Myometrial cell (primary cell): Measurements from ENCODE around the gene WTAP. TPM values are rescaled to one million over a fixed set of nuclear protein-coding genes. Genes with fewer than 3 reads are reported as not detected.

Experiments
- total RNA-seq: library from RNA; depleted of rRNA; stranded (reverse); fragments of >200 nt; gene quantifications from 2 replicates; pipeline ENCODE4 v1.2.3, GENCODE V29; 2015

WTAP gene
- total RNA-seq = 52.3 and 55.4 TPM in 2 replicates

GRCh38 chr6:159726918-159727716, at the start of gene WTAP:
Gene WTAP, plus strand, starts transcription at chr6:159727506. Its CDS starts 8,760 bp downstream, at chr6:159736266.

GRCh38 chr6:159693128-159693893, 34.0 kb upstream of the WTAP start, which contains the start of gene SOD2:
Gene SOD2, minus strand, starts transcription at chr6:159693241. Its CDS starts 74 bp downstream, at chr6:159693167.

GRCh38 chr6:159761873-159762680, 34.8 kb downstream of the WTAP start, which contains the start of gene ACAT2:
Gene ACAT2, plus strand, starts transcription at chr6:159762045. Its CDS starts 43 bp downstream, at chr6:159762088.

DNA sequence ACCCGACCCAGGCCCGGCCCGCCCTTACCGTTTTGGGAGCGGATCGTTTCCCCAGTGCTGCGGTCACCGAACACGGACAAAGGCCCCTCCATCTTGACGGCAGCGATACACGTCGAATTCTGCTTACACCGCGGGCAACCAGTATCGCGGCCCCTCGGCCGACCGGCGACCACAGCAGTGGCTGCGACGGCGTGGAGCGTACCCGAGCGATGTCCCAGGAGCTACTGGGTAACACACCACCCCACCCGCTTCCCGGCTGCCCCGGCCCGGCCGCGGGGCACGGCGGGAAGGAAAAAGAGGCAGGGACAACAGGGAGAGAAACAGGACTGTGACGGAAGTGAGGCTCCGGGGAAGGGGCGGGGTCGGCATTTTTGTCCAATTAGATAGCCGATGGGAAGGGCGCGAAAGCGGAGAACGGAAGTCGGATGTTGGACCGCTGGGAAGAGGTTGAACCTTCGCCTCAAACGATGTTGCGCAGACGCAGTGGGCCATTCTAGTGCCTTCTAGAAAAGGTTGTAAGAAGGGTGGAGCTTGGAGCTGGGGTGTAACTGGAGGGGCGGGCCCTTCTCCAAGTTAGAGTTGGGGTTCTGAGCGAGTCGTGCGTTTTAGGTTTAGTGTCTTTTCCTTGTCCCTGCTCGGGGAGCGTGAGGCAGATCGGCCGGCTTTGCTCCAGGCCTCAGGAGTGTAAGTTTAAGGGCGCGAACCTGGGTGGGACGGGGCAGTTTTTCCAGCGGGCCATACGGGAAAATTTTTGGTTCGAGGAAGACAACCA, 62.3 kb downstream of the WTAP start, which contains the start of gene TCP1:
TCP1 (minus strand) TSS at position 226 of the 772 bp plus-strand sequence; CDS start at position 92, 134 bp downstream.

DNA sequence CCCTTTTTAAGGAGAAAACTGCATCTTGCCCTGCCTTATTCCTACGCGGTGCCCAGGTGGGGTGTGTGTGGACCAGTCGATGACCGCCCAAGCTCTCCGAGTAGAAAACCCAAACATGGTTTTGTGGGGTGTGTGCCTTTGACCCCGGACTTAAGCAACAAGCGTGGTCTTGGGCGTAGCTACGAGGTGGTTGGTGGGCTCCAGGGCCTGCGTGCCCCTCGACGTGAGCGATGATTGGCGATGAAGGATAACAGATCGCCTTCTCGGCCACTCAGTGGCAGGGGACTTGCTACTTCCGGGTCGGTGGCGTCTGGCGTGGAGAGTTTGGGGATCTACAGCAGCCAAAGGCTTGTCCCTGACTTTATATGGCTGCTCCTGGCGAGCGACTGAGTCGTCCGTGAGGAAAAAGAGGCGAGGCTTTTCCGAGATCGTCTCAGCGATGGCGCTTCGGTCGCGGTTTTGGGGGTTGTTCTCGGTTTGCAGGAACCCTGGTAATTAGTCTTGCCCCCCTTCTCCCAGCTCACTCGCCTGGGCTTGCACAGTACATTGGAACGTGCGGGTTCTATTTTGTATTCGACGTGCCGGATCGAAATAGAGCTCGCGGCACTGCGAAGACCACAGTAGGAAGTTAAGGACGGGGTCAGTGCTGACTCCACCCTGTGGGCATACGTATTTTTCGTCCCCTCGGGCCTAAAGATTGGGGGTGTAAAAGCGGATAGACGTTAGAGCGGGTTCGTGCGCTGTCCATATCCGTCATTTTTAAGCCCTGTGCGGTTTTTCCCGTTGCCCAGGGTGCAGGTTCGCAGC, 63.0 kb downstream of the WTAP start, which contains the start of gene MRPL18:
MRPL18 (plus strand) TSS at position 319 of the 807 bp plus-strand sequence; CDS start at position 440, 121 bp downstream.

DNA sequence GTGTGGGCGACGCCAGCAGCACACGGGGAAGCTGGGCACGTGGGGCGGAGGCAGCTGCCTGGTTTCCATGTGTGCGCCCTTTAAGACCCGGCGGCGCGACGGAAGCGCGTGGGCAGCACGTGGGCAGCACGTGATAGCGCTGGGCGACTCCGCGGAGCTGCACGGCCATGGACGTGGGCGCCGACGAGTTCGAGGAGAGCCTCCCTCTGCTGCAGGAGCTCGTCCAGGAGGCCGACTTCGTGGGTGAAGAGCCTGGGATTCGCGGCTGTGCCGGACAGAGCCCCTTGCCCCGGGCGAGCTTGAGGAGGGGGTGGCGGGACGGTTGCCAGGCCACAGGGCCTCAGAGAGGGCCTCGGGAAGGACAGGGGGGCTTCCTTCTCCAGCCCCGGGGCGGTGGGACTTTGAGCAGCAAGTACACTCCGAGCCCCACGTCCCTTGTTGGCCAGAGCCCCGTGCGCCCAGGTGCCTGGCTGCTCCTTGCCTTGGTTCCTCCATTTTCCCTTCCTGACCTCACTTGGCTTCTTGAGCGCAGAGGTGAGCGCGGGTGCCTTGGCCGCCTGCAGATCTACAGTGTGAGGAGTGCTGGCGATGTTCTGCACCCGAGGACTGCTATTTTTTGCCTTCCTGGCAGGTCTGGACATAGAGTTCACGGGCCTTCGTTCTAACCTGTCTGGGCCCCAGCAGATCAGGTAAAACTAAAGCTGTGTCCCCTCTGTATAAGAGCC, 73.0 kb downstream of the WTAP start, which contains the start of gene PNLDC1:
PNLDC1 (plus strand) TSS at position 136 of the 725 bp plus-strand sequence; CDS start at position 168, 32 bp downstream.

Other genes starting within 250 kb of the WTAP start
- 107 and 140 TPM in 2 replicates for gene SOD2, start 34.3 kb upstream of the WTAP start, total RNA-seq
- 132 and 133 TPM in 2 replicates for gene ACAT2, start 34.5 kb downstream of the WTAP start, total RNA-seq
- 296 and 298 TPM in 2 replicates for gene TCP1, start 62.1 kb downstream of the WTAP start, total RNA-seq
- gene MRPL18, start 63.0 kb downstream of the WTAP start, total RNA-seq = 122 and 129 TPM in 2 replicates
- 0.18 and 0.86 TPM in 2 replicates for gene PNLDC1, start 72.8 kb downstream of the WTAP start, total RNA-seq
- gene MAS1, start 163.5 kb downstream of the WTAP start, total RNA-seq = not detected in 2 replicates
- 38.1 and 46.1 TPM in 2 replicates for gene IGF2R, start 241.6 kb downstream of the WTAP start, total RNA-seq